22Rv1 (cell line): ENCODE data around the gene C16orf89.

Source experiments
- ZFX ChIP-seq: fragments of 450-650 bp; IDR thresholded peaks from 2 replicates; pipeline ENCODE4 v1.6.1; 2017; ENCODE audit warnings: antibody characterized with exemption, borderline replicate concordance
- TF ChIP-seq, protein P1 (sequence below): fragments of 450-650 bp; IDR thresholded peaks from 2 replicates; pipeline ENCODE4 v1.5.1; 2017; ENCODE audit warnings: mild to moderate bottlenecking

DNA sequence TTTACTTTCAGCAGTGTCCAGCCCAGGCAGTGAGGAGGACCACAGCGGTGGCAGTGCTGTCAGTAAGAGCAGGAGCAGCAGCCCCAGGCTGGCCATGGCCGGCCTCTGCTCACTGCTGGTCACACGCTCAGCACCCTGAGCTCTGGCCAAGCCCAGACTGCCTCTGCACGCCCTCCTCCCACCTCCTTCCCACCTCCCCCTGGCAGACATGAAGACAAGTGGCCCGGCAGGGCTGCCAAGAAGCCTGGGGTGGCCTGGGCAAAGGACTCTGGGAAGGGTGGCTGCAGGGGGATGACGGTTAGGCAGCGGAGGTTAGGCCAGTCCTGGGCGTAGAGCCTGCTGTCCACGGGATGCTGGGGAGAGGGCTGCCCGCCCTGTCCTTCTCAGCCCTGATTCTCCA is at the start of gene C16orf89:
- TF ChIP-seq, protein P1, sequence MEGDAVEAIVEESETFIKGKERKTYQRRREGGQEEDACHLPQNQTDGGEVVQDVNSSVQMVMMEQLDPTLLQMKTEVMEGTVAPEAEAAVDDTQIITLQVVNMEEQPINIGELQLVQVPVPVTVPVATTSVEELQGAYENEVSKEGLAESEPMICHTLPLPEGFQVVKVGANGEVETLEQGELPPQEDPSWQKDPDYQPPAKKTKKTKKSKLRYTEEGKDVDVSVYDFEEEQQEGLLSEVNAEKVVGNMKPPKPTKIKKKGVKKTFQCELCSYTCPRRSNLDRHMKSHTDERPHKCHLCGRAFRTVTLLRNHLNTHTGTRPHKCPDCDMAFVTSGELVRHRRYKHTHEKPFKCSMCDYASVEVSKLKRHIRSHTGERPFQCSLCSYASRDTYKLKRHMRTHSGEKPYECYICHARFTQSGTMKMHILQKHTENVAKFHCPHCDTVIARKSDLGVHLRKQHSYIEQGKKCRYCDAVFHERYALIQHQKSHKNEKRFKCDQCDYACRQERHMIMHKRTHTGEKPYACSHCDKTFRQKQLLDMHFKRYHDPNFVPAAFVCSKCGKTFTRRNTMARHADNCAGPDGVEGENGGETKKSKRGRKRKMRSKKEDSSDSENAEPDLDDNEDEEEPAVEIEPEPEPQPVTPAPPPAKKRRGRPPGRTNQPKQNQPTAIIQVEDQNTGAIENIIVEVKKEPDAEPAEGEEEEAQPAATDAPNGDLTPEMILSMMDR: no peak
- TF ChIP-seq ZFX: no peak
